ENCODE data around the gene WDR76. TPM values are rescaled to one million over a fixed set of nuclear protein-coding genes. Genes with fewer than 3 reads are reported as not detected.
"Not testable (repeated sequence)": the region's sequence is repeated elsewhere in the genome, so short reads cannot be mapped to it uniquely, and the experiment has no call there.

WDR76 gene
- total and polyA plus RNA-seq, 8 donors: 0.72 to 3.3 (median 2.5) TPM

DNA sequence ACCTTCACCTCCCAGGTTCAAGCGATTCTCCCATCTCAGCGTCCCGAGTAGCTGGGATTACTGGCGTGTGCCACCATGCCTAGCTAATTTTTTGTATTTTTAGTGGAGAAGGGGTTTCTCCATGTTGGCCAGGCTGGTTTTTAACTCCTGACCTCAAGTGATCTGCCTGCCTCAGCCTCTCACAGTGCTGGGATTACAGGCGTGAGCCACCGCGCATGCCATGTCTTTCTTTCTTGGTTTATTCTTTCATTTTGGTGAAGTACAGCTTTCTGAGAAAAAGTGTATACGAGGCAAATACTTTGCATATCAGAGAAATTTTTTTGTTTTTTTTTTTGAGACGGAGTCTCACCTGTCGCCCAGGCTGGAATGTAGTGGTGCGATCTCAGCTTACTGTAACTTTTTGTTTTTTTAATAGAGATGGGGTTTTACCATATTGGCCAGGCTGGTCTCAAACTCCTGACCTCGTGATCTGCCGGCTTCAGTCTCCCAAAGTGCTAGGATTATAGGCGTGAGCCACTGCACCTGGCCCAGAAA lies 4.8 kb downstream of the WDR76 start:
- intact Hi-C loops (cut with DNase I); H3K27ac ChIP-seq; H3K4me1 ChIP-seq; H3K9me3 ChIP-seq; H3K4me3 ChIP-seq; H3K27me3 ChIP-seq; H3K36me3 ChIP-seq; DNase-seq; FAIRE-seq; ATAC-seq: not testable (repeated sequence)
- WGBS, 2 donors: 89 to 94% methylated on average over 14 of the region's 14 CpGs

- intact Hi-C loops (cut with DNase I): not testable (repeated sequence)
- WGBS, 2 donors: 95 to 96% methylated on average over 5 to 6 of the region's 6 CpGs
Observed at GRCh38 chr15:43832485-43832884, 5.7 kb downstream of the WDR76 start.

DNA sequence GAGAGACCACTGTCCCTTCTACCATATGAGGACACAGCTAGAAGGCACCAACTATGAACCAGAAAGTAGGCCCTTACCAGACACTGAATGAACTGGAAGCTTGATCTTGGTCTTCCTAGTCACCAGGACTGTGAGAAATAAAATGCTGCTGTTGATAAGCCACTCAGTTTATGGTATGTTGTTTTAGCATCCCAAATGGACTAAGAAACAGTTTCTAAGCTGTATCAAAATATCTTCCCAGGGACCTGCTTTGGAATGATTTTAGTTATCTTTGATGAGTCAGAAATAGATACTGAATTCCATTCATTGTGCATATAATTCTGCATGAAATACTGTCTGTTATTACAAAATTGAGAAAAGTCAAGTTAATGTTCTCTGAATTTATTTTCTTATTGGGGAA lies 18.6 kb downstream of the WDR76 start:
- no peaks in the 10 kb centered on the region for H3K27me3 ChIP-seq
- TF ChIP-seq CTCF (IDR thresholded peaks at IDR 0.05): no peak
- H3K36me3 ChIP-seq: no peaks in the 10 kb centered on the region
- intact Hi-C loops (cut with DNase I): no loop called here
- FAIRE-seq (no peak), DNase-seq (no peak), ATAC-seq (no peak)
- H3K9me3 ChIP-seq: no peaks in the 10 kb centered on the region
- H3K4me1 ChIP-seq: no peaks in the 10 kb centered on the region
- no peak overlapping the region for H3K27ac ChIP-seq
- H3K4me3 ChIP-seq: no peak overlapping the region

More at GRCh38 chr15:43832485-43832884, 5.7 kb downstream of the WDR76 start:
- H3K9me3 ChIP-seq, DNase-seq, H3K27me3 ChIP-seq, H3K4me3 ChIP-seq, H3K4me1 ChIP-seq, H3K36me3 ChIP-seq, FAIRE-seq, ATAC-seq, H3K27ac ChIP-seq: not testable (repeated sequence)

DNA sequence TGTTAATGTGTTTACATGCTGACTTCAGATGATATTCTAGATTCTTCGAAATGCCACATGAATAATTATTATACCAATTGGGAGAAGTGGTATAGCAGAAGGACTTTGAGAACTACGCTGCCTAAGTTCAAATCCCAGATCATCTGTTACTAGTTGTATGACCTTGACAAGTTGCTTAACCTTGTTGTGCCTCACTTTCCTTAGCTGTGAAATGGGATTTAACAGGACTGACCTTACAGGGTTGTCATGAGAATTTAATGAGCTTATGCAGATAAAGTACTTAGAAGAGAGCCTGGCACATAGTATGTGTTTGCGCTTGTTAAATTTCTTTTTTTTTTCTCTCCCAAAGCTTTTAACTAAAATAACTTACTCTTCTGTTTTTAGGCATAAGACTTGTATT lies 24.4 kb downstream of the WDR76 start:
- WGBS, 2 donors: 95 to 96% methylated on average over 3 of the region's 3 CpGs
- Histone ChIP-seq H3K27ac (no peak overlapping the region), H3K36me3 (no peaks in the 10 kb centered on the region), H3K4me3 (no peak overlapping the region), H3K27me3 (no peaks in the 10 kb centered on the region), H3K4me1 (no peaks in the 10 kb centered on the region), H3K9me3 (no peaks in the 10 kb centered on the region)
- FAIRE-seq (no peak), ATAC-seq (no peak), DNase-seq (no peak)
- TF ChIP-seq CTCF (IDR thresholded peaks at IDR 0.05): no peak
- intact Hi-C loops (cut with DNase I): no loop called here

- DNase-seq (no peak), ATAC-seq (no peak), FAIRE-seq (no peak)
- intact Hi-C loops (cut with DNase I): no loop called here
- H3K27me3 ChIP-seq: no peaks in the 10 kb centered on the region
- no peaks in the 10 kb centered on the region for H3K9me3 ChIP-seq
- H3K27ac ChIP-seq: no peak overlapping the region
- WGBS, 2 donors: 98% methylated on average over 4 of the region's 4 CpGs
- H3K36me3 ChIP-seq: no peaks in the 10 kb centered on the region
- no peaks in the 10 kb centered on the region for H3K4me1 ChIP-seq
- no peak overlapping the region for H3K4me3 ChIP-seq
- no peak for TF ChIP-seq CTCF (IDR thresholded peaks at IDR 0.05)
Observed at GRCh38 chr15:43852607-43853006, 25.8 kb downstream of the WDR76 start.

DNA sequence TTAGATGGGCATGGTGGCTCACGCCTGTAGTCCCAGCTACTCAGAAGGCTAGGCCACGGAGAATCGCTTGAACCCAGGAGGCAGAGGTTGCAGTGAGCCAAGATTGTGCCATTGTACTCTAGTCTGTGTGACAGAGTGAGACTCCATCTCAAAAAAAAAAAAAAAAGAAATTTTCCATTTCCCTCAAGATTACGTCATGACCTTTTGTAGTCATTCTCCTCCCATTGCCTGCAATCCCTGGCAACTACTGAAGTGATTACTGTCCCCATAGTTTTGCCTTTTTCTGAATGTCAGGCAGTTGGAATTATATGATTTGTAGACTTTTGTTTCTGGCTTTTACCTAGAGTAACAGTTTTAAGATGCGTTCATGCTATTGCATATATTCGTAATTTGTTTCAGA lies 28.0 kb downstream of the WDR76 start:
- WGBS, 2 donors: 95 to 99% methylated on average over 6 of the region's 6 CpGs
- no peaks in the 10 kb centered on the region for H3K36me3 ChIP-seq
- intact Hi-C loops (cut with DNase I): no loop called here
- TF ChIP-seq CTCF (IDR thresholded peaks at IDR 0.05): no peak
- no peak overlapping the region for H3K4me3 ChIP-seq
- no peak for FAIRE-seq
- no peaks in the 10 kb centered on the region for H3K27me3 ChIP-seq
- no peak for ATAC-seq
- H3K9me3 ChIP-seq: no peaks in the 10 kb centered on the region
- DNase-seq: no peak
- no peak overlapping the region for H3K27ac ChIP-seq
- H3K4me1 ChIP-seq: no peaks in the 10 kb centered on the region
